GM19324 (cell line): ENCODE results near the gene WDHD1.
"Not testable (repeated sequence)": the region's sequence is repeated elsewhere in the genome, so short reads cannot be mapped to it uniquely, and the experiment has no call there.

Experiments used
- ATAC-seq: cut with Tn5 transposase; IDR thresholded peaks from one replicate; pipeline ENCODE4 v1.9.1; 2021; ENCODE audit warnings: mild to moderate bottlenecking, moderate library complexity; ENCODE audit not compliant: unreplicated experiment, low FRiP score

WDHD1 gene

GRCh38 chr14:55047301-55048053, 20.6 kb upstream of the WDHD1 start:
- ATAC-seq = no peak

- no peak for ATAC-seq
Measured at GRCh38 chr14:55045087-55045486, 18.2 kb upstream of the WDHD1 start.

GRCh38 chr14:55043528-55043927, 16.6 kb upstream of the WDHD1 start:
- no peak for ATAC-seq

GRCh38 chr14:55038708-55039107, 11.8 kb upstream of the WDHD1 start:
- ATAC-seq = no peak

GRCh38 chr14:55037995-55038394, 11.1 kb upstream of the WDHD1 start:
- not testable (repeated sequence) for ATAC-seq

GRCh38 chr14:55031190-55031589, 4.3 kb upstream of the WDHD1 start:
- ATAC-seq = no peak

GRCh38 chr14:55028476-55028875, 1.6 kb upstream of the WDHD1 start:
- ATAC-seq = no peak

GRCh38 chr14:55028066-55028465, 1.2 kb upstream of the WDHD1 start:
- ATAC-seq = no peak

- no peak for ATAC-seq
Measured at GRCh38 chr14:55026441-55026792, 482 bp downstream of the WDHD1 start.

- ATAC-seq = no peak
Measured at GRCh38 chr14:55025948-55026347, 951 bp downstream of the WDHD1 start.

GRCh38 chr14:55024365-55024764, 2.5 kb downstream of the WDHD1 start:
- ATAC-seq = not testable (repeated sequence)

- no peak for ATAC-seq
Measured at GRCh38 chr14:55019968-55020554, 6.8 kb downstream of the WDHD1 start.

- no peak for ATAC-seq
Measured at GRCh38 chr14:55015006-55015405, 11.9 kb downstream of the WDHD1 start.

- ATAC-seq = no peak
Measured at GRCh38 chr14:55005071-55005470, 21.8 kb downstream of the WDHD1 start.

- ATAC-seq = no peak
Measured at GRCh38 chr14:55000381-55000780, 26.5 kb downstream of the WDHD1 start.

GRCh38 chr14:54985156-54985555, 41.7 kb downstream of the WDHD1 start:
- ATAC-seq = no peak

- no peak for ATAC-seq
Measured at GRCh38 chr14:54981698-54982097, 45.2 kb downstream of the WDHD1 start.

GRCh38 chr14:54979039-54979438, 47.9 kb downstream of the WDHD1 start:
- no peak for ATAC-seq

- no peak for ATAC-seq
Measured at GRCh38 chr14:54976316-54976715, 50.6 kb downstream of the WDHD1 start.

- no peak for ATAC-seq
Measured at GRCh38 chr14:54975856-54976255, 51.0 kb downstream of the WDHD1 start.

GRCh38 chr14:54974788-54975414, 52.0 kb downstream of the WDHD1 start:
- no peak for ATAC-seq

- no peak for ATAC-seq
Measured at GRCh38 chr14:54967496-54967895, 59.4 kb downstream of the WDHD1 start.
